Effector memory CD4-positive, alpha-beta T cell (primary cell): ENCODE data around the gene PTPRC.

Experiments used
- DNase-seq, 3 donors: peaks; one replicate each; pipeline ENCODE4 v3.0.0-alpha.2; 2020
- H3K27ac ChIP-seq: 2 replicates; pipeline ENCODE4 v1.7.0; 2013; ENCODE audit warnings: mild to moderate bottlenecking, low read length, moderate library complexity; ENCODE audit not compliant: insufficient read depth, poor library complexity, severe bottlenecking
- H3K27me3 ChIP-seq: replicated peaks from 2 replicates; pipeline ENCODE4 v1.7.0; 2013; ENCODE audit warnings: mild to moderate bottlenecking, low read length; ENCODE audit not compliant: insufficient read depth, control insufficient read depth, poor library complexity, severe bottlenecking
- H3K36me3 ChIP-seq: 2 replicates; pipeline ENCODE4 v1.7.0; 2013; ENCODE audit warnings: mild to moderate bottlenecking, low read length, moderate library complexity; ENCODE audit not compliant: control insufficient read depth, insufficient read depth
- H3K4me1 ChIP-seq: 2 replicates; pipeline ENCODE4 v1.7.0; 2013; ENCODE audit warnings: low read length, mild to moderate bottlenecking; ENCODE audit not compliant: control insufficient read depth, insufficient read depth, poor library complexity, severe bottlenecking
- H3K4me3 ChIP-seq: 2 replicates; pipeline ENCODE4 v1.7.0; 2013; ENCODE audit warnings: low read length, low read depth, mild to moderate bottlenecking; ENCODE audit not compliant: insufficient read depth, poor library complexity, severe bottlenecking
- H3K9me3 ChIP-seq: 2 replicates; pipeline ENCODE4 v1.7.0; 2013; ENCODE audit warnings: mild to moderate bottlenecking, low read length, moderate library complexity; ENCODE audit not compliant: control insufficient read depth

Gene PTPRC

GRCh38 chr1:198708761-198709525 lies 70.1 kb downstream of the PTPRC start:
- Histone ChIP-seq H3K36me3 (peaks cover 75% of the 10 kb centered on the region), H3K4me1 (no peaks in the 10 kb centered on the region), H3K9me3 (no peaks in the 10 kb centered on the region), H3K27ac (no peak overlapping the region), H3K4me3 (no peak overlapping the region), H3K27me3 (no peaks in the 10 kb centered on the region)
- DNase-seq = no peak

GRCh38 chr1:198711837-198712236 lies 73.0 kb downstream of the PTPRC start:
- Histone ChIP-seq H3K4me1 (peaks cover 2% of the 10 kb centered on the region), H3K27me3 (no peaks in the 10 kb centered on the region), H3K4me3 (no peak overlapping the region), H3K9me3 (no peaks in the 10 kb centered on the region), H3K27ac (no peak overlapping the region), H3K36me3 (peaks cover 76% of the 10 kb centered on the region)
- no peak for DNase-seq

- DNase-seq = no peak
- Histone ChIP-seq H3K27ac (no peak overlapping the region), H3K36me3 (peaks cover 83% of the 10 kb centered on the region)
These were observed 74.2 kb downstream of the PTPRC start for GRCh38 chr1:198713081-198713480.

GRCh38 chr1:198714271-198714670 lies 75.4 kb downstream of the PTPRC start:
- H3K36me3 ChIP-seq = peaks cover 84% of the 10 kb centered on the region

More at GRCh38 chr1:198713081-198713480, 74.2 kb downstream of the PTPRC start:
- peaks cover 2% of the 10 kb centered on the region for H3K4me1 ChIP-seq
- no peak overlapping the region for H3K4me3 ChIP-seq
- no peaks in the 10 kb centered on the region for H3K9me3 ChIP-seq
- H3K27me3 ChIP-seq = no peaks in the 10 kb centered on the region

GRCh38 chr1:198716051-198716450 lies 77.2 kb downstream of the PTPRC start:
- no peak overlapping the region for H3K4me3 ChIP-seq
- H3K36me3 ChIP-seq = peaks cover 86% of the 10 kb centered on the region
- no peak overlapping the region for H3K27ac ChIP-seq
- H3K4me1 ChIP-seq = peaks cover 7% of the 10 kb centered on the region
- H3K27me3 ChIP-seq = no peaks in the 10 kb centered on the region
- no peak for DNase-seq
- H3K9me3 ChIP-seq = no peaks in the 10 kb centered on the region

More at GRCh38 chr1:198714271-198714670, 75.4 kb downstream of the PTPRC start:
- Histone ChIP-seq H3K4me3 (no peak overlapping the region), H3K27ac (no peak overlapping the region), H3K27me3 (no peaks in the 10 kb centered on the region), H3K9me3 (no peaks in the 10 kb centered on the region), H3K4me1 (peaks cover 2% of the 10 kb centered on the region)
- no peak for DNase-seq

GRCh38 chr1:198717510-198717909 lies 78.7 kb downstream of the PTPRC start:
- H3K27ac ChIP-seq = no peak overlapping the region
- no peaks in the 10 kb centered on the region for H3K27me3 ChIP-seq
- H3K36me3 ChIP-seq = peaks cover 78% of the 10 kb centered on the region
- DNase-seq = no peak
- H3K4me3 ChIP-seq = no peak overlapping the region
- peaks cover 7% of the 10 kb centered on the region for H3K4me1 ChIP-seq
- no peaks in the 10 kb centered on the region for H3K9me3 ChIP-seq

GRCh38 chr1:198723127-198723526 lies 84.3 kb downstream of the PTPRC start:
- no peak for DNase-seq
- peaks cover 78% of the 10 kb centered on the region for H3K36me3 ChIP-seq
- peaks cover 9% of the 10 kb centered on the region for H3K4me1 ChIP-seq
- H3K4me3 ChIP-seq = no peak overlapping the region
- no peaks in the 10 kb centered on the region for H3K9me3 ChIP-seq
- no peak overlapping the region for H3K27ac ChIP-seq
- no peaks in the 10 kb centered on the region for H3K27me3 ChIP-seq

GRCh38 chr1:198725090-198725489 lies 86.2 kb downstream of the PTPRC start:
- Histone ChIP-seq H3K4me3 (no peak overlapping the region), H3K4me1 (peaks cover 14% of the 10 kb centered on the region), H3K27me3 (no peaks in the 10 kb centered on the region), H3K36me3 (peaks cover 82% of the 10 kb centered on the region), H3K9me3 (no peaks in the 10 kb centered on the region), H3K27ac (no peak overlapping the region)
- no peak for DNase-seq

GRCh38 chr1:198726455-198726854 lies 87.6 kb downstream of the PTPRC start:
- Histone ChIP-seq H3K4me1 (peaks cover 9% of the 10 kb centered on the region), H3K27ac (no peak overlapping the region), H3K4me3 (no peak overlapping the region), H3K27me3 (no peaks in the 10 kb centered on the region), H3K9me3 (no peaks in the 10 kb centered on the region), H3K36me3 (peaks cover 81% of the 10 kb centered on the region)
- DNase-seq = no peak

- no peak for DNase-seq
- Histone ChIP-seq H3K36me3 (peaks cover 90% of the 10 kb centered on the region), H3K27me3 (no peaks in the 10 kb centered on the region), H3K9me3 (no peaks in the 10 kb centered on the region), H3K4me1 (peaks cover 20% of the 10 kb centered on the region), H3K27ac (no peak overlapping the region), H3K4me3 (no peak overlapping the region)
These were observed 90.5 kb downstream of the PTPRC start for GRCh38 chr1:198729195-198729863.
